ENCODE measurements around the gene GPR152.

The GPR152 gene, protein sequence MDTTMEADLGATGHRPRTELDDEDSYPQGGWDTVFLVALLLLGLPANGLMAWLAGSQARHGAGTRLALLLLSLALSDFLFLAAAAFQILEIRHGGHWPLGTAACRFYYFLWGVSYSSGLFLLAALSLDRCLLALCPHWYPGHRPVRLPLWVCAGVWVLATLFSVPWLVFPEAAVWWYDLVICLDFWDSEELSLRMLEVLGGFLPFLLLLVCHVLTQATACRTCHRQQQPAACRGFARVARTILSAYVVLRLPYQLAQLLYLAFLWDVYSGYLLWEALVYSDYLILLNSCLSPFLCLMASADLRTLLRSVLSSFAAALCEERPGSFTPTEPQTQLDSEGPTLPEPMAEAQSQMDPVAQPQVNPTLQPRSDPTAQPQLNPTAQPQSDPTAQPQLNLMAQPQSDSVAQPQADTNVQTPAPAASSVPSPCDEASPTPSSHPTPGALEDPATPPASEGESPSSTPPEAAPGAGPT

DNA sequence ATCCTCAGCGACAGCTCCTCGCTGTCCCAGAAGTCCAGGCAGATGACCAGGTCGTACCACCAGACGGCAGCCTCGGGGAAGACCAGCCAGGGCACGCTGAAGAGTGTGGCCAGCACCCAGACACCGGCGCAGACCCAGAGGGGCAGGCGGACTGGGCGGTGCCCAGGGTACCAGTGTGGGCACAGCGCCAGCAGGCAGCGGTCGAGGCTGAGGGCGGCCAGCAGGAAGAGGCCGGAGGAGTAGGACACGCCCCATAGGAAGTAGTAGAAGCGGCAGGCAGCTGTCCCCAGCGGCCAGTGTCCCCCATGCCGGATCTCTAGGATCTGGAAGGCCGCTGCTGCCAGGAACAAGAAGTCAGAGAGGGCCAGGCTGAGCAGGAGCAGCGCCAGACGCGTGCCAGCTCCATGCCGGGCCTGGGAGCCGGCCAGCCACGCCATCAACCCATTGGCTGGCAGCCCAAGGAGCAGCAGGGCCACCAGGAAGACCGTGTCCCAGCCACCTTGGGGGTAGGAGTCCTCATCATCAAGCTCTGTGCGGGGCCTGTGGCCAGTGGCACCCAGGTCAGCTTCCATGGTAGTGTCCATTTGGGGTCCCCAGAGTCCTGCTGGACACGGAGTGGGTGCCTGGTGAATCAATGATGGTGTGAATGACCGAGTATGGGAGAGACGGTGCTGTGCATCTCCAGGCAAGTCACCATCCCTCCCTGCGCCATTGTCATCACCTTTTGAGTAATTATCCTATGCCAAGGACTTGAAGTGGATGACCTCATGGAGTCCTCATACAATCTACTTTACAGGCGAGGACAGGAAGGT is at the start of gene GPR152:
Gene GPR152 (minus strand): TSS at position 589 of the 812 bp plus-strand sequence. CDS start 5 bp downstream, at position 584.
- DNase-seq (ENCODE audit: extremely low spot score, insufficient read length, low read depth) (no peak), FAIRE-seq (no peak)

- FAIRE-seq: no peak
- no peak for DNase-seq (ENCODE audit: extremely low spot score, insufficient read length, low read depth)
Observed at GRCh38 chr11:67501854-67502253, 49.3 kb upstream of the GPR152 start.

DNA sequence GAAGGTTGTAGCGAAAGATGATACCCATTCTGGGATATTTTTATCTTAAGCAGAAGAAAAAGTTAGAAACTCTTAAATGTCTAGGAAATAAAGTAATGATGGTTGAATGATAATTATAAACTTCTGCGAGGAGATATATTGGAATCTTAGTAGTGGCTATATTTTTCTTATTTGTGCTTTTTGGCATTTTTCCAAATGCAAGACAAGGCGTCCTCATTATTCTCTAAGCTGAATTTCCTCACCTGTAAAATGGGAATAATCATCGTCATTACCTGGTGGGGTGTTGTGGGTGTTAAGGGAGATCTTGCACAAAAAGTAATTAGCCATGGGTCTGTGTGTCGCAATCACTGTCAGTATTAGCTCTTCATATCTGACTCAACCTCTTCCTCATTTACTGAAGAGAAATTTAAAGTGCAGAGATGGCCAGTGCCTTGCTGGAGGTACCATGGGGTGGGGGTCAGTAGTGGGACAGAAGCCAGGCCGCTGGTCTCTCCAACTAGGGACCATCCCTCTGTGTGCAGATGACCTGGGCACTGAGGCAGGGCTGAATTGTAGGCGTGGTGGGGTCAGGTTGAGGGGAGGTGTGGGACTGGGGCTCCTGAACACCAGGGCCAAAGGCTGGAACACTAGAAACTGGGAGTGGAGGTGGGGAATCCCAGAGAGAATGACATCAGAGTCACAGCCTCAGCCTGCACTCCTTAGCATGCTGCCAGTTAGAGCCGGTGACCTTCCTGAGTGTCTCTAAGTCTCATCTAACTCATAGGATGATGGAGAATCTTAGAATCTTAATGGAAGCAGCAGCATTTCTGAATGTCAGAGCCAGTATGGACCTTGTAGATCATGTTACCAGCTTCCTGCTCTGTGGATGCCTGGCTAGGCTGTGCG is 48.5 kb upstream of the GPR152 start:
- FAIRE-seq (no peak), DNase-seq (ENCODE audit: extremely low spot score, insufficient read length, low read depth) (no peak)

- DNase-seq (ENCODE audit: extremely low spot score, insufficient read length, low read depth): no peak
- FAIRE-seq: no peak
Observed at GRCh38 chr11:67500484-67500821, 47.9 kb upstream of the GPR152 start.

- FAIRE-seq (no peak), DNase-seq (ENCODE audit: extremely low spot score, insufficient read length, low read depth) (no peak)
Observed at GRCh38 chr11:67499808-67500483, 47.4 kb upstream of the GPR152 start.

GRCh38 chr11:67498544-67498972 is 46.0 kb upstream of the GPR152 start:
- FAIRE-seq: no peak
- no peak for DNase-seq (ENCODE audit: extremely low spot score, insufficient read length, low read depth)

- no peak for FAIRE-seq
- no peak for DNase-seq (ENCODE audit: extremely low spot score, insufficient read length, low read depth)
Observed at GRCh38 chr11:67497656-67498291, 45.2 kb upstream of the GPR152 start.

DNA sequence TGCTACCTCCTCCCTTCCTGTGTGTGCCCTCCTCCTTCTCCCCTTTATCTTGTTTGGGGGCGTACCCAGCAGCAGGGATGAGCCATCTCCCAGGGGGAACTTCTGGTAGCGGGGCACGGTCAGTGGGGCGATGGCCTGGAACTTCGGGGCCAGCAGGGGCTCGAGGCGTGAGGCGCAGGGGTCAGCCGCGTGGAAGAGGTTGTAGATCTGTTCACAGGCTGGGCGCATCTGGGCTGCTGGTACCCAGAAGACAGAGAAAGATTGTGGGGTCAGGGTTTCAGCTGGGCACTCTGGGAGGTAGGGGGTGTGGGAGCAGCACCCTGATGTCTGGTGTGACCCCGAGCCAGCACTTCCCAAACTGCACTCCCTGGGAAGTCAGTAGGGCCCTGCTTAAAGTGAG is 43.6 kb upstream of the GPR152 start:
- FAIRE-seq (no peak), DNase-seq (ENCODE audit: extremely low spot score, insufficient read length, low read depth) (no peak)

DNA sequence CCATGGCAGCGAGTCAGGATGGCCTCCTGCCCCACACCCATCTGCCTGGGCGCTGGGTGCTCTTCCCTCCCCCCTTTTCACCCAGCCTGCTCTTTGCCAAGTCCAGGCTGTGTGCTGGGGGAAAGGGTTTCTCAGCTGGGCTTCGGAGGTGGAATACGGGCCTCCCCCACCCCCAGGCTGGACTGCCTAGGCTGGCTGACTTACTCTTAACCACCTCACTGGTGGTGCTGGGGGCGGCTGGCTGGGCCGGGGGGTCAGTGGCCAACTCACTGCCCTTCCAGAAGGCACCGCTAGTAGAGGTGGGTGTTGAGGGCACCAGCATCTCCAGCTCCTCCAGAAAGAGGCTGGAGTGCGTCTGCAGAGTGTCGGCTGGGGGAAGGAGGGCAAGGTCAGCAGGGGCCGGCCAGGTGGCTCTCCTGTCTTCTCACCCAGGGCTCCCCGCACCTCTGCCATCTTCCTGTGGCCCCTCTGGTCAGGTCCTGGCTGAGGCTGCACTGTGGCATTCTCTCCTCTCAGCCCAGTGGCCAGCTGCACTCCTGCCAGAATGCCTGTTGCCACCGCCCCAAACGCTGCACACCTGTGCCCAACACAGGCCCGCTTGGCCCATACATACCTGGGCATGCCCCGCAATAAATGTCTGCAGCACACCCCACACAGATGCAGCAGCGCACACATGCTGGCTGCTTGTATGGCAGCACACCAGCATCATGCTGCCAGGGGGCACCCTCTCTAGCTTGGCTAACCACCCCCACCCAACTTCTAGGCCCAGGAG is 42.9 kb upstream of the GPR152 start:
- no peak for FAIRE-seq
- no peak for DNase-seq (ENCODE audit: extremely low spot score, insufficient read length, low read depth)

- FAIRE-seq: no peak
- no peak for DNase-seq (ENCODE audit: extremely low spot score, insufficient read length, low read depth)
Observed at GRCh38 chr11:67494371-67495233, 42.1 kb upstream of the GPR152 start.

DNA sequence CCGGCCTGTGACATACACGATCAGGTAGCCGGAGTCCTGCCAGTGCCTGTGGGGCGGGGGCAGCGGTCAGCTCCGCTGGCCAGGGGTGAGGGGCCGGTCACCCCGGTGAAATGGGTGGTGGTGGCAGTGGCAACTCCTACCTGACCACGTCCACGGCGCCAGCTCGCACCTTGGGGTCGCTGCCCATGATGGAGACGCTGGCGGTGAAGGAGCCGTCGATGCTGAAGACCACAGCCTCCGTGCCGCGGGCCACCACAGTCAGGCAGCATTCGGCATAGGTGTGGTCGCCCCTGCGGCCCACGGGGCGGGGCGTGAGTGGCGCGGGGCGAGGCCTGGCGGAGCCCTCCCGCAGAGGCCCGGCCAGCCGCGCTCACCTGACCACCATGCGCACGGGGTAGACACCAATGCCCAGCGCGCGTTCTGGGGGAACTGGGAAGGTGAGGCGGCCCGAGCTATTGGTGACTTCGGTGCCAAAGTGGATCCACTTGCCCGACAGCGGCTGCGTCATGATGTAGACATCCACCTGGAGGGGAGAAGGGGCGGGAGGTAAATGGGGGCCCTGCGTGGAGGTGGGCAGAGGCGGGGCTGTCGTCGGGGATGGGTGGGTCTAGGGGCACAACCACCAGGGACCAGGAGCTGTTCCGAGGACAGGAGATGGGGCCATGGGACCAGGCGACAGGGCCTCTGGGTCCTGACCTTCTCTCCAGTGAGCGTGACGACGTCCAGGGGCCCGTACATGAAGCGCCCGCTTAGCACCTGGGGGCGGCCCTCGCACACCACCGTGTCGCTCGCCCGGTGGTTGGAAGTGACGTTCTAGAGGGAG is 41.2 kb upstream of the GPR152 start:
- DNase-seq (ENCODE audit: extremely low spot score, insufficient read length, low read depth) (no peak), FAIRE-seq (no peak)

DNA sequence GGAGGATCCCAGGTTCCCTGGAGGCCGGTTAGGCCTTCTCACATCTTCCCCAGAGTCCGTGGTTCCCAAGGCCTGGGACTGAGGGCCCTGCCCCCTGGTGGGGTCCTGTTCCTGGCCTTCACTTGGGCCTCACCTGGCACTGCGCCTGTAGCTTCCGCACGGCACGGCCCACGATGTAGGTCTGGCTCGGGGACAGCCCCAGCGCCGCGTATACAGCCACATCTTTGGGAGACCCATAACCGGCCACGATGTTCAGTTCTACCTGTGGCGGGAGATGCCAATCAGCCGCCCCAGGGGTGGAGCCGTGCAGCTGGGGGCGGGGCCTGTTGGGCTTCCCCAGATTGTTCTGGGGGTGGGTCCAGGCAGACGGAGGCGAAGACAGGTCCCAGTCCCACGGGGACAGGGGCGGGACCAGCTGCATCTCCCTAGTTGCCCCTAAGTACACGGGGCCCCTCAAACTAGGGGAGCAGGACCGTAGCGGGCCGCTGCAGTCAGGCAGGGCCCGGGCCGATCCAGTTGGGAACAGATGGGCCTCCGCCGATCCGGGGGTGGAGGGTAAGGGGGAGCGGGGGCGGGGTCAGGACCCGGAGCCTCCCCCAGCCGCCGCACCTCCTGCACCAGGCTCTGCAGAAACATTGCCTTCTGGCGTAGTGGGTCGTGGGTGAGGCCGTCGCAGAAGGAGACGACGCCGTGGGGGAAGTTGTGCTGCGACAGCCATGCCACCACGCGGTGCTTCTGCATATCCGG is 40.4 kb upstream of the GPR152 start:
- FAIRE-seq (no peak), DNase-seq (ENCODE audit: extremely low spot score, insufficient read length, low read depth) (no peak)

DNA sequence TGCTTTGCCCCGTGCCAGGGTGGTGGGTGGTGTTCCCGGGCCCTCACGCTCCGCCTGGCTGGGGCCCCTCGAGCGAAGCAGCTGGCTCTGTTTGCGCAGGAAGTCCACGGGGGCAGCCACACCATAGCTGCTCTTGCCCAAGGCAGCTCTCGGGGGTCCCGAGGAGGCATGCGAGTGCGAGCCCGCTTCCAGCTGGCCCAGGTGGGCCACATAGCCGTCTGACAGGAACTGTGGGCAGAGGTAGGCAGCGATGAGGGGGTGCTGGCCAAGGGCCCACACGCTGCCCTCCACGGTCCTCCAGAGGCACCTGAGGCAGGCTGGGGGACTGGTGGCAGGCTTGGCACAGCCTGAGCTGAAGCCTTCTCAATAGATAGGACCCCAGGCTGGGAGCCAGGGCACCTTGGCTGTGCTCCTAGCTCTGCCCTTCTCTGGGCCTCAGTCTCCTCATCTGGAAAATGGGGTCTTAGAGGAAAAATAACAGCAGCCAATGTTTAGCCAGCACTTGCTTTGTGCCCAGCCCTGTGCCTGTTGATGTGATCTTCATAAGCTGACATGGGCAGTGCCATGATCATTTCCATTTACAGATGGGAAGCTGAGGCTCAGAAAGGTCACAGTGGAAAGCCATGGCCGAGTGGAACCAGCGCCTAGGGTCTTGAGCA is 39.7 kb upstream of the GPR152 start:
- FAIRE-seq: no peak
- DNase-seq (ENCODE audit: extremely low spot score, insufficient read length, low read depth): no peak

GRCh38 chr11:67491276-67492068 is 38.9 kb upstream of the GPR152 start:
- DNase-seq (ENCODE audit: extremely low spot score, insufficient read length, low read depth): no peak
- no peak for FAIRE-seq

GRCh38 chr11:67490727-67491065 is 38.2 kb upstream of the GPR152 start:
- DNase-seq (ENCODE audit: extremely low spot score, insufficient read length, low read depth) (no peak), FAIRE-seq (no peak)
